GM18499 (cell line): ENCODE results near the gene LOXHD1.

Experiments used
- ATAC-seq: cut with Tn5 transposase; IDR thresholded peaks from one replicate; pipeline ENCODE4 v1.9.1; 2021; ENCODE audit warnings: moderate number of reproducible peaks; ENCODE audit not compliant: insufficient read depth, unreplicated experiment

Gene LOXHD1

GRCh38 chr18:46461993-46462392, 195.0 kb downstream of the LOXHD1 start:
- no peak for ATAC-seq

DNA sequence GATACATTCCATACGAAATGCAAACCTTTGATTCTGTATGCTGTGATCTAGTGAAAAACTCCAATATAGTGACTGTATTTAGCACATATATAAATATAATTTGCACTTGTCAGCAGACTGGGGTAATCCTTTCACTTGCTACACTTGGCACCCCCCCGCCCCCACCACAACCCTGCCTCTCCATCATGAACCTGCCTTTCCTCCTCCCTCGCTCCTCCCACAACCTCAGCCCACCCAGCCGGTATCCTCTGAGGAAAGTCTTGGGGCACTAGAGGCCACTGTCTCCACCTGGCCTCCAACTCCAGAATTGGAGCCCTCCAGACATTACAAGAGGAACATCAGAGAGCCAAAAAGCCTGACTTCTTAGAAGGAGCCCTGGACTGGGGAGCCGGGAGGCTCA, 196.3 kb downstream of the LOXHD1 start:
- no peak for ATAC-seq

- ATAC-seq: no peak
Observed at GRCh38 chr18:46459789-46460455, 197.1 kb downstream of the LOXHD1 start.

- no peak for ATAC-seq
Observed at GRCh38 chr18:46458472-46458871, 198.5 kb downstream of the LOXHD1 start.

- ATAC-seq: no peak
Observed at GRCh38 chr18:46456691-46457090, 200.3 kb downstream of the LOXHD1 start.

DNA sequence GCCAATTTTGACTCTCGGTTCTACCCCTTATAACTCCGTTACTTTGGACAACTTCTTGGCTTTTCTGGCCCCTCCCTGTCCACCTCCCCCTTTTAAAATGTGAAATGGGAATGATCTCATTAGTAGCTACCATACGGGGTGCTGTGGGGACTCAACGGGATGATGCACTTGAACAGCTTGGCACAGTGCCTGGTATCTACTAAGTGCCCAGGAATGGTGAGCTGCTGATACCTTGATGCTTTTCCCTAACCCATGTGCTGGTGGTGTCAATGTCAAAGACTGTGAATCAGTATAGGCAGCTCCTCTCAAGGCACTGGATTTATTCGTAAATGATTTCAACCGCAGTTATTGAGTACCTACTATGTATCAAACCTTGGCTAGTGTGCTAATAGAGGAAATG, 204.2 kb downstream of the LOXHD1 start:
- no peak for ATAC-seq

GRCh38 chr18:46449499-46449898, 207.5 kb downstream of the LOXHD1 start:
- ATAC-seq: no peak

DNA sequence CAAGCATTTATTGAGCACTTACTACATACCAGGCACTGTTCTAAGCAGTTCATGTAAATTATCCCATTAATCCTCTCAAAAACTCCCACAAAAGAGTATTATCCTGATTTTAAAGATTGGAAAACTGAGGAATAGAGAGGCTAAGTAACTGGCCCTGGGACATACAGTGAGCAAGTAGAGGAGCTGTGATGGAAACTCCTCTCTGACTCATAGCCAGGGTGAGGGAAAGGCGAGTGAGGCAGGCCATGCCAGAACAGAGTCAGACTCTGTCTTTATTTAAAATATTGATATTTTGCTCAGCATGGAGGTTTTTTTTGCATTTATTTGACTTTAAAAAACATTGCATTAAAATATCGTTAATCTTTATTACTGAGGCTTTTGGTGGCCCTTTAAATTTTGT, 208.0 kb downstream of the LOXHD1 start:
- ATAC-seq: no peak

- no peak for ATAC-seq
Observed at GRCh38 chr18:46448347-46448746, 208.7 kb downstream of the LOXHD1 start.

DNA sequence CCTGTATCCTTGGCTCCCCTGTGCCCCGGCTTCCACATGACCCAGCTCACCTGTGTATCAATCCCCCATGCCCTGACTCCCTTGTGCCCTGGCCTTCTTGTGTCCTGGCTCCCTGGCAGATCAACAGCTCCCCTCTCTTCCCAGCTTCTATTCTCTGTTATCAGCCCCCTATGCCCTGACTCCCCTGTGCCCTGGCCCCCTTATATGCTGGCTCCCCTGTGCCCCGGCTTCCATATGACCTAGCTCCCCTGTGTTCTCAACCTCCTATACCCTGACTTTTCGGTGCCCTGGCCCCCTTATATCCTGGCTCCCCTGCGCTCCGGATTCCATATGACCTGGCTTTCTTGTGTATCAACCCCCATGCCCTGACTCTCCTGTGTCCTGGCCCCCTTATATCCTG, 209.2 kb downstream of the LOXHD1 start:
- ATAC-seq: no peak

GRCh38 chr18:46447323-46447722, 209.7 kb downstream of the LOXHD1 start:
- ATAC-seq: no peak

DNA sequence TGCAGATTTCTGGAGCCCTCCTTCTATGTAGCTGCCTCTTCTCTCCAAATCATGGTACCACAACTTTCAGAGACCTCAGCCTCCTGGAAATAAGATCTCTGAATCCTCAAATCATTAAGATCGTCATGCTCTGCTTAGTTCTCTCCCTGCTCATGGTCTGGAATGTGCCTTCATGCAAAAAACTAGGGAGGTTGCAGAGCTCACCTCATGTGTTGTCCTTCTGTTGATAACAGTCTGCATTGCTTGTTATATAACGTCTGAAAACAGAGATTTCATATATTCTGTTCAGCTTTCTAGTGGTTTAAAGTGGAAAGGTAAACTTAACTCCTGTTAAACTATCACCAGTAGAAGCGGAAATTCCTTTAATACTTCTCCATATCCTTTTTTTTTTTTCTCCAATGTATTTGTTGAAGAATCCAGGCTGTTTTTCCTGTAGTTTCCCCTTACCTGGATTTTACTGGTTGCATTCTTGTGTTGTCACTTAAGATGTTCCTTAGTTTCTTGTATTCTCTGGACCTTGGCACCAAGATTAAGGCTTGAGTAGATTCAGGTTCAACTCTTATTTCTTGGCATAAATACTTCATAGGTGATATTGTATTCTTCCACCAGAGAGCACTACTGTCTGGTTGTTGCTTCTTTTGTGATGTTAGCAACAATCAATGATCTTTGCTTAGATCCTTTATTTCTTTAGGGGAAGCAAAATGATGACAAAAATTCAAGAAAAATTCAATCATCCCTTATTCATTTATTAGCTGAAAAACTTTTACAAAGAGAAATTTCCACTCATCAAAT, 211.3 kb downstream of the LOXHD1 start:
- ATAC-seq: no peak

DNA sequence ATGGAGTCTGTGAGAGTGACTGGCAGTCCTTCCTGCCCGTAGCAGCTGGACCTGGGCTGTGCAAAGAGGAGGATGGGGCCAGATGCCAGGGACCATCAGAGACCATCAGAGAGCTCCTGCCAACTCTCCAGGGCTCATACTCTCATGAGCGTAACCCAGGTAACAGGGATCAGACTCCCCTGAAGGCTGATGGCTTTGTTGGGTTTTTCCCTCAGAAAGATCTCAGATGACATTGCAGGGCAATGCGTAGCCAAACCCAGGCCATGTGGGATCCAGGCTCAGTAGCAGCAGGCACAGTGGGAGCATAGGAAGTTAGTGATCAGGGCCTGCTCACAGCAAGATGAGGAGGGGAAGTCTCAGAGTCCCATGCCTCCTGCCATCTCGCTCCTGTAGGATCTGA, 218.0 kb downstream of the LOXHD1 start:
- no peak for ATAC-seq

- ATAC-seq: no peak
Observed at GRCh38 chr18:46437061-46437460, 220.0 kb downstream of the LOXHD1 start.

GRCh38 chr18:46436621-46437020, 220.4 kb downstream of the LOXHD1 start:
- no peak for ATAC-seq

DNA sequence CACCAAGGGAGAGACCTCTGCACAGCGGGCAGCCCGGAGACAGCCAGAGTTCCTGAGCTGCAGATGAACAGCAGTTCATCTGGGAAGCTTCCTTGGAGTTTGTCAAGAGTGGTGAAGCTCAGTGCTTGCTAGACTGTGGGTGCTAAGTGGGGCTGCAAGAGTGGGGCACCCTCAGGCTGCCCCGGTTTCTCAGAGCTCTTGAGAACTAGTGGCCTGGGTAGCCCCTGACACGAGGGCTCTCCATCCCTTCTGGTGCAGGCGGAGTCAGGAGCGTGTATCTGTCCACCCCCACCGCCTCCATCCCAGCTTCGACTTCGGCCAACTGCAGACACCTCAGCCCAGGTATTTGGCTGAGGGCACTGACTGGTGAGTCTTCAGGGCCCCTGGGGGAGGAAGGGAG, 222.0 kb downstream of the LOXHD1 start:
- ATAC-seq: no peak

GRCh38 chr18:46434629-46435028, 222.4 kb downstream of the LOXHD1 start:
- ATAC-seq: no peak

- no peak for ATAC-seq
Observed at GRCh38 chr18:46433121-46433826, 223.7 kb downstream of the LOXHD1 start.

- ATAC-seq: no peak
Observed at GRCh38 chr18:46431522-46432171, 225.4 kb downstream of the LOXHD1 start.

DNA sequence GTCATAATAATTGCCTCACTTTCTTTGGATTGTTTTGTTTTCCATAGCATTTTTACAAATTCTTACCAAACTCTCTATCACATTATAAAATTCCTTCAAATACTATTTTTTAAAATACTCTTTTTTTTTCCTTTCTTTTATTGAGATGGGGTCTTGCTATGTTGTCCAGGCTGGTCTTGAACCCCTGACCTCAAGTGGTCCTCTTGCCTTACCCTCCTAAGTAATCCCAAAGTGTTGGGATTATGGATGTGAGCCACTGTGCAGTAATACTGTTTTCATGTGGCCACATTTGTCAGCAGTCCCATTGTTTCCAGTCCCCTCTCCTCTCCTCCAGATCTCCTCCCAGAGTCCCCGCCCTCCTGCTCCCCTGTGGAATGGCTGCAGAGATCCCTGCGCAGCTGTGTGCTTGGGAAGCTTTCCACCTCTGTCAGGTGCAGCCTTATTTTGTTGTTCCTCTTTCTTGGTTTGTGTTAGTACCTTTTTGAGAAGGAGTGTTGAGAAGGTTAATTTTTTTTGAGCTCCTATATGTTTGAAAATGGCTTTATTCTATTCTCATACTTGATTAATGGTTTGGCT, 227.3 kb downstream of the LOXHD1 start:
- no peak for ATAC-seq
